Activated naive CD8-positive, alpha-beta T cell treated with anti-CD3 and anti-CD28 coated beads, Interleukin-2, amount 10 ng/mL, durations not matched to agents 7 days and 5 days (primary cell): ENCODE results near the gene MAP4. TPM values are rescaled to one million over a fixed set of nuclear protein-coding genes. Genes with fewer than 3 reads are reported as not detected.
"Not testable (repeated sequence)": the region's sequence is repeated elsewhere in the genome, so short reads cannot be mapped to it uniquely, and the experiment has no call there.

Experiments used
- ATAC-seq: fragments of 150-1000 bp; cut with Tn5 transposase; one replicate; pipeline ENCODE4 v1.10.0; 2021; ENCODE audit warnings: low read depth, moderate library complexity
- POLR2A ChIA-PET: fragments of 350-600 bp; sonication (Branson Sonifier 250); formaldehyde crosslinking; loops from one replicate; lab custom pipeline; 2021; ENCODE audit warnings: antibody characterized with exemption; lab: Charles Lee
- DNase-seq: peaks from one replicate; pipeline ENCODE4 v3.0.0; 2021
- H3K27ac Mint-ChIP-seq: one replicate; pipeline ENCODE4 v1.8.0; 2022; ENCODE audit warnings: mild to moderate bottlenecking, mixed read lengths
- H3K27me3 Mint-ChIP-seq: one replicate; pipeline ENCODE4 v1.8.0; 2022; ENCODE audit warnings: mild to moderate bottlenecking, moderate library complexity, mixed read lengths
- H3K36me3 Mint-ChIP-seq: one replicate; pipeline ENCODE4 v1.8.0; 2021; ENCODE audit warnings: mild to moderate bottlenecking, mixed read lengths
- H3K4me1 Mint-ChIP-seq: one replicate; pipeline ENCODE4 v1.8.0; 2021; ENCODE audit warnings: mixed read lengths
- H3K4me3 Mint-ChIP-seq: one replicate; pipeline ENCODE4 v1.8.0; 2022; ENCODE audit warnings: mild to moderate bottlenecking, moderate library complexity, mixed read lengths
- H3K9me3 Mint-ChIP-seq: one replicate; pipeline ENCODE4 v1.8.0; 2021; ENCODE audit warnings: mixed read lengths
- total RNA-seq, 2 experiments: library from RNA; stranded (reverse); gene quantifications; one replicate each; pipeline ENCODE4 v1.2.3, GENCODE V29; 2021

MAP4 gene
- total RNA-seq, 2 experiments from 2014 or later = 118 to 119 TPM

DNA sequence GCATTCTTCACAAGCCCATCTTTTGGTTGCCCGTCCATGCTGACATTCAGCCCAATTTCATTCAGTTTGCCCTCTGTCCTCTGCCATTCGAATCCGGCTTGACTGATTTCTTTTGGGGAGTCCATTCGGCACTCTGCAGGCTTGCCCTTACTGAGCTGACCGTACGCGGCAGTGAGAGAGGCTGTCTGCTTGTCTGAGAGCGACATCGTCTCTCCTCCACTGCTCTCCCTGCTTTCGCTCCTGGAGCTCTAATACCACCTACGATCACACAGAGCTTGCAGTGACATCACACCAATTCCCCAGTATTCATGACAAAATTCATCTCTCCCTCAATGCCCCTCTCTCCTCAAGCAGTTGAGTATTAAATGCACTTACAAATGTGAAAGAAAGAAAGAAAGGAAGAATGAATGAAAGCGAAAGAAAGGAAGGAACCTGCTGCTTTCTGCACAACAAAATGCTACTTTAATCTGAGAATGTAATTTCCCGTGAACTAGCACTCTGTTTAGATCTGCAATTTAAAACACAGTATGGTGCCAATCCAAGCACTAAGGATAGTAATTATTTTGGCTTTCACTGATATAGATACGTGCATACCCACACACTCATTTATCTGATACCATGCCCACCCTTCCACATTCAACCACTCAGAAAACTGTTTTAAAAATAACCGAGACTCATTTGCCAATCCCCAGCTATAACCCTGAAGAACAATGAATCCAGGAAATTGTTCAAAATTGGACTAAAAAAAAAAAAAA is 123.8 kb downstream of the MAP4 start:
- peaks cover 5% of the 10 kb centered on the region for H3K4me1 Mint-ChIP-seq
- no peak overlapping the region for H3K4me3 Mint-ChIP-seq
- H3K27ac Mint-ChIP-seq = no peak overlapping the region
- ATAC-seq (no peak), DNase-seq (no peak)
- H3K27me3 Mint-ChIP-seq = no peaks in the 10 kb centered on the region
- POLR2A ChIA-PET = no interaction called here
- H3K36me3 Mint-ChIP-seq = peaks cover 21% of the 10 kb centered on the region
- H3K9me3 Mint-ChIP-seq = no peaks in the 10 kb centered on the region

DNA sequence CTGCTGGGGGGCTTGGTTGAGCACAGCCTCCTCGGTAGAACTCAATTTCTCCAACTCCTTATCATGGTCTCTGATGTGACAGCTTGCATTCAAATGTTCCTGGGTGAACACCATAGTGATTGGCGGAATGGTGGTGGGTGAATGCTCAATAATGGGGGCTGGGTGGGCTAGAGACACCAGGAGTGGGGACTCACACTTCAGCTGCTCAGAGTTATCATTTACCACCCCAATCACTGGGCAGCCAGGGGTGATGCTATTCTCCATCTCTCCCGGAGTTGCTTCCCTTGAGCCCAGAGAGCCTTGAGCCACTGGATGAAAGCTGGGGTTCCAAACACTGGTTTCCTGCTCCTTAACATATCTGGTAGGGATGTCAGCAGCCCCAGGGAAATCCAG is 124.6 kb downstream of the MAP4 start:
- DNase-seq (no peak), ATAC-seq (no peak)
- Mint-ChIP-seq H3K9me3 (no peaks in the 10 kb centered on the region), H3K36me3 (peaks cover 24% of the 10 kb centered on the region), H3K27ac (no peak overlapping the region), H3K4me1 (peaks cover 6% of the 10 kb centered on the region), H3K4me3 (no peak overlapping the region), H3K27me3 (no peaks in the 10 kb centered on the region)
- POLR2A ChIA-PET = no interaction called here

DNA sequence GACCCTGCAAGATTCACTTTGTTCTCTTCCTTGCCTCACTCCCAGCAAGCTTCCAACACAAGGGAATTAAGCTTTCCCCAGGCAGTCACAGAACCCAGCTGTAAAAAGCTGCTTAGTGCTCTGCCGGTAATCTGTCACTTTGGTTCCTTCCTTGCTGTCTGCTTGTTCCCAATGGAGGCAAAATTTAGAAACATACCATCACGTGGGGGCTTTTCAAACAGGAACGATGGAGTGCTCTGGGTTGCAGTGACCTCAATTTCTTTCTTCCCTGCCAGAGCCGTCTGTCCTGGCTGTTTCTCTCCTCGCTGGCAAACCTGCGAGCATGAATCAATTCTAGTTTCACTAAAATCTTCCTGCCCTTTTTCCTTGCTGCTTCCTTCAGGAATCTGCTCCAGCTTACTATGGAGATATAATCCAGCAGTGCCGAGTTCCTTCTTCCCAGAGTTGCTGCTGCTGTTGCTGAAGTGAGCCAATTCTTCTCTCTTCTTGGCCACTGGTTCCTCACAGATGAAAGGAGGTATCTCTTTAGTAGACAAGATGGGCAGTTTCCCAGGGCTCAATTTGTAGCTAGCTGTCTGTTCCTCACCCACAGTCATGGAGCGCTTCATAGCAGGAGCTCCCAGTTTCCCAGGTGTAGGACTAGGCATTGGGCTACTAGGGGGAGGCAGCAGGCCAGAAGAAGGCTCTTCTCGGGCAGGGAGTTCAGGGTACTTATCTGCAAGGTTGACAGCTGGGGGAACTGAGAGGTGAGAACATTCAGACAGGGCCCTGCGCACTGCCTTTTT is 125.2 kb downstream of the MAP4 start:
- no peaks in the 10 kb centered on the region for H3K9me3 Mint-ChIP-seq
- H3K4me1 Mint-ChIP-seq = peaks cover 7% of the 10 kb centered on the region
- H3K4me3 Mint-ChIP-seq = no peak overlapping the region
- H3K27ac Mint-ChIP-seq = no peak overlapping the region
- H3K27me3 Mint-ChIP-seq = no peaks in the 10 kb centered on the region
- DNase-seq (no peak), ATAC-seq (no peak)
- POLR2A ChIA-PET = no interaction called here
- peaks cover 27% of the 10 kb centered on the region for H3K36me3 Mint-ChIP-seq

DNA sequence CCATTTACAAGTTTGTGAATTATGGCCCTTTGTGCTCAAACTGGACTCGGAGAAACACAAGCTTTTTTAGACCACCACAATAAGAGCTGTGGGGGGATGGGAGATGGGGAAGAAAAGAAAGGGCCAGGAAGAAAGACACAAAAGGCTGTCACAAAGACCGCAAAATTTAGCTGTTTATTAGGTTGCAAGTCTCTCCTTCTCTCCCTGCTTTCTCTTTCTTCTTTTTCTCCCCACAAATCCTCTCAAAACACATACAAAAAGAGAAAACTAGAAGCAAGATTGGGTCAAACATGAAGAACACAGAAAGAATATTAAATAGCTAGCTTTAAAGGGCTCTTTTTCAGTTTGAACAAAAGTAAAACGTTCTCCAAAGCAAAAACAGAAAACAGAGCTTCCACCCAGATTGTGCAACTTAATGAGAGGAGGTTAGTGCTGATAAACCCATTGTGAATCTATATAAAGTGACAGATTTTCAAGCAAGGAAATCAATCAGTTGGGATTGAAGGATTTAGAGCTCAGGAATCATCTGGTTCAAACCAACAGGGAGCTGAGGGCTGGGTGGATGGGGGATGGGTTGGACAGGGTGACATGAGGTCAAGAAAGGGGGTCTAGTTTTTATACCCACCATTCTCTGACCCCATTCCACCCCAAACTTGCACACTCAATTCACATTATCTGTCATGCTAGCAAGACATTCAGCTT is 125.9 kb downstream of the MAP4 start:
- H3K36me3 Mint-ChIP-seq = peaks cover 26% of the 10 kb centered on the region
- ATAC-seq = no peak
- peaks cover 11% of the 10 kb centered on the region for H3K4me1 Mint-ChIP-seq
- no peak overlapping the region for H3K4me3 Mint-ChIP-seq
- no peaks in the 10 kb centered on the region for H3K27me3 Mint-ChIP-seq
- no peak overlapping the region for H3K27ac Mint-ChIP-seq
- no peak for DNase-seq
- H3K9me3 Mint-ChIP-seq = no peaks in the 10 kb centered on the region
- POLR2A ChIA-PET = no interaction called here

DNA sequence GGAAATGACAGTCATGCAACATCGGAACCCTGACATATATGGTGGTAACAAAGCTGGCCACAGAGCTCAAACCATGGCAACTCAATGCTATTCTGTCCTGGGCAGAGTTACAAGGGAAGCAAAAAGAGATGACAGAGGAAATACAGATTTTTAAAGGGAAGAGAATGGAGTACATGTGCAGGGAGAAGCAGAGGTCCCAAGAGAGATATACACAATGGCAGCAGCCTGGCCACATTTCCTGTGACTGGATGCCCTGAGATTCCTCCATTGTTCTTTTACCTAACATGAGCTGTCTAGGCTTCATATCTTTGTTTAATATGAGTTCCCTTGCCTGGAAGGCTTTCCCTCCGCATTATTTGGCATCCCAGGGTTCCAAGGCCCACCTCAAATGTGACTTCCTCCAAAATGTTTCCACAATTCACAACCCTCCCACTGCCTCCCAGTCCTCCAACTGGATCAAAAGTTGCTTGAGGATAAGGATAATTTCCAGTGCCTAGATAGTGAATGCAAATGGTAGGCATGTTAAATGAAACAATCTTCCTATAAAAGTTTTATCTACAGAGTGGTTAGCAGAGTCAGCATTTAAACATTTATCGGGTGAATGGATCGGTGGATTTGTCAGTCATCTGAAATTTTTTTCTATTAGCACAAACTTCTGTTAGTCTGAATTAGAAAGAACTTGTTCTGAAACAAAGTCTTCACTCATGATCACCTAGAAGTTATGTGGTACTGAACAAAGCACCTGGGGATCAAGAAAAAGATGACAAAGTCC is 127.0 kb downstream of the MAP4 start:
- POLR2A ChIA-PET = no interaction called here
- H3K36me3 Mint-ChIP-seq = peaks cover 28% of the 10 kb centered on the region
- no peak for ATAC-seq
- H3K4me3 Mint-ChIP-seq = no peak overlapping the region
- H3K4me1 Mint-ChIP-seq = peaks cover 21% of the 10 kb centered on the region
- H3K27ac Mint-ChIP-seq = no peak overlapping the region
- H3K27me3 Mint-ChIP-seq = no peaks in the 10 kb centered on the region
- H3K9me3 Mint-ChIP-seq = no peaks in the 10 kb centered on the region
- no peak for DNase-seq

DNA sequence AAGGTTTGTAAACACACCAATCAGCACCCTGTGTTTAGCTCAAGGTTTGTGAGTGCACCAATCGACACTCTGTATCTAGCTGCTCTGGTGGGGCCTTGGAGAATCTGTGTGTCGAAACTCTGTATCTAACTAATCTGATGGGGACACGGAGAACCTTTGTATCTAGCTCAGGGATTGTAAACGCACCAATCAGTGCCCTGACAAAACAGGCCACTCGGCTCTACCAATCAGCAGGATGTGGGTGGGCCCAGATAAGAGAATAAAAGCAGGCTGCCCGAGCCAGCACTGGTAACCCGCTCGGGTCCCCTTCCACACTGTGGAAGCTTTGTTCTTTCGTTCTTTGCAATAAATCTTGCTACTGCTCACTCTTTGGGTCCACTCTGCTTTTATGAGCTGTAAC is 128.2 kb downstream of the MAP4 start:
- Mint-ChIP-seq H3K4me1 (peaks cover 21% of the 10 kb centered on the region), H3K36me3 (peaks cover 28% of the 10 kb centered on the region), H3K27ac (peak overlapping the region; percentile 20)
- H3K27me3 Mint-ChIP-seq, POLR2A ChIA-PET, H3K9me3 Mint-ChIP-seq, H3K4me3 Mint-ChIP-seq, ATAC-seq, DNase-seq: not testable (repeated sequence)

DNA sequence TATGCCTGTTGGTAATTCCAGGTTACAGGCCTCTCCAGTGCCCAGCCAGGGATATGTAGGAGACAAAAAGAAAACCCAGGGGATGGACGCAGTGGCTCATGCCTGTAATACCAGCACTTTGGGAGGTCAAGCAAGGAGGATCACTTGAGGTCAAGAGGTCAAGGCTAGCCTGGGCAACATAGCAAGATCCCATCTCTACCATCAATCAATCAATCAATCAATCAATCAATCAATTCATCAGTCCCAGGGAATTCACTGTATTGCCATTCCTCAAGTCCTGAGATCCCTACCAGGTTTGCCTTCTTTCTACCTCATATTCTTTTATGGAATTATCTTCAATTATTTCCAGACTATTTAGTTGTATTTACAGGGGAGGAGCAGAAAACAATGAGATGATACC is 131.0 kb downstream of the MAP4 start:
- Mint-ChIP-seq H3K27me3 (no peaks in the 10 kb centered on the region), H3K36me3 (peaks cover 29% of the 10 kb centered on the region), H3K27ac (peak overlapping the region; percentile 60), H3K9me3 (no peaks in the 10 kb centered on the region), H3K4me1 (peaks cover 18% of the 10 kb centered on the region), H3K4me3 (peak overlapping the region; percentile 3)
- POLR2A ChIA-PET = no interaction called here
- no peak for ATAC-seq
- DNase-seq = no peak

DNA sequence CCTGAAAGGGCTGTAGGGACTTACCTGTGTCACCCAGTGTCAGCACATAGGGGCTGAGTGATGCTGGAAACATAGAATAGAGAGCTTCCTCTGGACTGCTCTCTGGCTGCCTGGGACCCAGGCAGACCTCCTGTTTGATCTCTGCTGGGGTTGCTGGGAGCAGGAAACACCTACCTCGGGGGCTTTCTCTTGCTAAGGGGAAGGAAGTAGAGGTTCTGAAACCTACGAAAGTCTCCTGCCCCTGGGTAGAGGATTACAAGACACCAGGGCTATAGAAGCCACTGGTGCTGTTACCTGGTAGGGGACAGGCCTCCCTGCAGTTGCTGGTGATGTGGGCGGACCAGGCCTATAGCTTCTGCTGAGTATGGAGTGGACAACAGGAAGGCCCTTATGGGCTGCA is 131.6 kb downstream of the MAP4 start:
- ATAC-seq (peak; percentile 90), DNase-seq (no peak)
- peak overlapping the region; percentile 3 for H3K4me3 Mint-ChIP-seq
- POLR2A ChIA-PET = no interaction called here
- no peaks in the 10 kb centered on the region for H3K9me3 Mint-ChIP-seq
- H3K4me1 Mint-ChIP-seq = peaks cover 18% of the 10 kb centered on the region
- peak overlapping the region; percentile 60 for H3K27ac Mint-ChIP-seq
- peaks cover 29% of the 10 kb centered on the region for H3K36me3 Mint-ChIP-seq
- H3K27me3 Mint-ChIP-seq = no peaks in the 10 kb centered on the region

DNA sequence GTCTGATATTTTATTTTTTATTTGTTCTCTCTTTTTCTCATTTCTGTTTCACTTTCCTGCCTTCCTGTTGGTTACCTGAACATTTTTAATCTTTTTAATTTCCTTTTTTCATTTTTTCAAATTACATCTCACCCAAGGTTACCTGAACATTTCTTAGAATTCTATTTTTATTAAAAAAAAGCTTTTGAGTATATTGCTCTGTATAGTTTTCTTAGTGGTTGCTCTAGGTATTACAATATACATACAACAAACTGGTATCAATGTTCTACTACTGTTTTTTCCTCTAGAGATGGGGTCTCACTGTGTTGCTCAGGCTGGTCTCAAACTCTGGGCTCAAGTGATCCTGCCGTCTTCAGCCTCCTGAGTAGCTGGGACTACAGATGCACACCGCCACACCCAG is 133.9 kb downstream of the MAP4 start:
- no peak overlapping the region for H3K27ac Mint-ChIP-seq
- no peaks in the 10 kb centered on the region for H3K9me3 Mint-ChIP-seq
- DNase-seq (no peak), ATAC-seq (no peak)
- H3K27me3 Mint-ChIP-seq = no peaks in the 10 kb centered on the region
- peaks cover 19% of the 10 kb centered on the region for H3K36me3 Mint-ChIP-seq
- POLR2A ChIA-PET = interaction anchor here (0.5 kb wide), 1 partner anchor 1730 kb away, joined by 3 read pairs; no protein-coding TSS in a partner anchor
- H3K4me3 Mint-ChIP-seq = no peak overlapping the region
- peaks cover 23% of the 10 kb centered on the region for H3K4me1 Mint-ChIP-seq

DNA sequence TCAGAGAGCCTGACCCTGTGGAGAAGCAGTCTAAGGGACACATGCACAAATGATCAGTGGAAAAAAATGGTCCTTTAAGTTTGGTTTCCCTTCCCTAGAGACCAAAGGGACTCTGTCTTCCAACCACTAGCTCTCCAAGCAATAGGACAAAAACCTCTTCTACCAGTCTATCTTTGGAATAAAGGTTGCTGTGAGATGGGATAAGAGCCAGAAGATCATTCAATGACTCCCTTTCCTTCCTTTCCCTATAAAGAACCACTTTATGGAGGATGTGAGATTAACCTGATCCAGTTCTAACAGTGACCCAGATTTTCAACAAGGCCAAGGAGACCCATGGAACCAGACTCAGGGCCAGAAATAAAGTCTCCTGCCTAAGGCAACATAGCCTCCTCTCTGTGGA is 138.5 kb downstream of the MAP4 start:
- H3K4me3 Mint-ChIP-seq = no peak overlapping the region
- POLR2A ChIA-PET = no interaction called here
- peaks cover 17% of the 10 kb centered on the region for H3K36me3 Mint-ChIP-seq
- no peaks in the 10 kb centered on the region for H3K9me3 Mint-ChIP-seq
- H3K27ac Mint-ChIP-seq = peak overlapping the region; percentile 12
- ATAC-seq = no peak
- H3K4me1 Mint-ChIP-seq = peaks cover 9% of the 10 kb centered on the region
- no peak for DNase-seq
- no peaks in the 10 kb centered on the region for H3K27me3 Mint-ChIP-seq

DNA sequence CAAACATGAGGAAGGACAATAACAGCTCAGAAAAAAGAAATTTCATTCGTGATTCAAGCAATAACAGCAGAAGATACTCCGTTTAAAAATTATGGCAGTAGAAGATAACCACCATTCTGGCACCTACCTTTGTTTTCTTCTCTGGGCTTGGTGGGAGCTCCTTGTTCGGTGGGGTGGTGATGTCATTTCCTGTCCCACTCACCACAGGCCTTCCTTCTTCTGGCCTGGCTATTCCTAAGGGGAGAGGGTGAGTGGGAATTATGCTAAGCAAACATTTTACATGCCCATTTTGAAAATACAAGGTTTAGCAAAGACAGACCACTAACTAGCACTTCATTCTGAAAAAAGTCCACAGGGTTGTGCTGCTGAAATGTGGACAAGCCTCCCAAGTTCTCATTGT is 138.9 kb downstream of the MAP4 start:
- no peak for DNase-seq
- H3K9me3 Mint-ChIP-seq = no peaks in the 10 kb centered on the region
- H3K27me3 Mint-ChIP-seq = no peaks in the 10 kb centered on the region
- ATAC-seq = no peak
- H3K27ac Mint-ChIP-seq = peak overlapping the region; percentile 21
- H3K4me3 Mint-ChIP-seq = no peak overlapping the region
- peaks cover 9% of the 10 kb centered on the region for H3K4me1 Mint-ChIP-seq
- POLR2A ChIA-PET = interaction anchor here (0.6 kb wide), 1 partner anchor 48 kb away, joined by 3 read pairs; no protein-coding TSS in a partner anchor
- H3K36me3 Mint-ChIP-seq = peaks cover 17% of the 10 kb centered on the region

DNA sequence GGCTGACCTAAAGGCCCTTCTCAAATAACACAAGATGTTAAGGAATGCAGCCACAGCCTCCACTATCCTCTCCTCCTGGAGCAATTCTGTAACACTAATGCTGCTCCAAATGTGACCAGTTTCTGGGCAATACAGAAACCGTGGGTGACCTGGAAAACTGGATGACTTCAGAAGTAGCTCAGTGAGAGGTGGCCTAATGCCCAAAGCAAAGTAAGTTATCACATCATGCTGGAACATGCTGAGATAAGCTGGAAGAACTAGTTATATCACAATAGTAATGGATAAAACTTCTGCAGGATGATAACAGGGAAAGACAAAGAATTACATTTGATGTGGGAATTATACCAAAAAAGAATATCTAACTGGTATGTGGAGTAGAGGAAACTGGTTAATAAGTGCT is 141.3 kb downstream of the MAP4 start:
- POLR2A ChIA-PET = no interaction called here
- ATAC-seq (no peak), DNase-seq (no peak)
- no peaks in the 10 kb centered on the region for H3K9me3 Mint-ChIP-seq
- H3K36me3 Mint-ChIP-seq = peaks cover 21% of the 10 kb centered on the region
- H3K27ac Mint-ChIP-seq = no peak overlapping the region
- H3K27me3 Mint-ChIP-seq = no peaks in the 10 kb centered on the region
- H3K4me1 Mint-ChIP-seq = peaks cover 9% of the 10 kb centered on the region
- no peak overlapping the region for H3K4me3 Mint-ChIP-seq

DNA sequence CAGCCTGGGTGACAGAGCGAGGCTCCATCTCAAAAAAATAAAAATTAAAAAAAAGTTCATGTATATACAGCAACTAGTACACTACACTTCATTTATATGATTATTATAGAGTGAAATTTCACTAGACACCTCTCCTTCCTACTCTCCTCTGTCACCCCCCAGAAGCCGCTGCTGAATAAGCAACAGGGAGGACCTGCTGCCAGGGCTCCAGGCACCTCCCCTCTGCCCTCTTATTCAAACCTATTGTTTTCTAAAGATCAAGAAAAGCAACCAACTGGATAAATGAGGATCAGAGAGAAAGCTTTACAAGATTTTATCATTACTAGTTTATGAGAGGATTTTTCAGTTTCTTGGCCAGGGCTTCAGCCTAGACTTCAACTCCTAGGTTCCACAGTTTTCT is 141.8 kb downstream of the MAP4 start:
- H3K9me3 Mint-ChIP-seq = no peaks in the 10 kb centered on the region

More for the DNA sequence above, 141.8 kb downstream of the MAP4 start:
- POLR2A ChIA-PET = no interaction called here
- peaks cover 10% of the 10 kb centered on the region for H3K4me1 Mint-ChIP-seq
- H3K27me3 Mint-ChIP-seq = no peaks in the 10 kb centered on the region
- H3K36me3 Mint-ChIP-seq = peaks cover 23% of the 10 kb centered on the region
- H3K27ac Mint-ChIP-seq = no peak overlapping the region
- DNase-seq (no peak), ATAC-seq (no peak)
- no peak overlapping the region for H3K4me3 Mint-ChIP-seq
